Anterior cingulate cortex (tissue), 58 donors: ENCODE data around the gene P4HTM.

Experiments
- DNase-seq, 58 donors: peaks; one replicate each; lab custom pipeline; 2025; lab: John Stamatoyannopoulos, UW

P4HTM gene

GRCh38 chr3:49021813-49022687, 32.0 kb downstream of the P4HTM start, which contains the start of gene NDUFAF3:
Gene NDUFAF3, plus strand, starts transcription at chr3:49022121. Its CDS starts 24 bp downstream, at chr3:49022145.
- DNase-seq, result peak in 57 of 58 donors; percentile 36 to 95 (median 84)

- DNase-seq, result no peak
Measured at GRCh38 chr3:49022688-49023171, 32.7 kb downstream of the P4HTM start.

- no peak for DNase-seq
Measured at GRCh38 chr3:49023775-49024174, 33.7 kb downstream of the P4HTM start.

GRCh38 chr3:49024449-49024848, 34.4 kb downstream of the P4HTM start:
- DNase-seq, result no peak

GRCh38 chr3:49025005-49025792, 35.2 kb downstream of the P4HTM start:
- no peak for DNase-seq

GRCh38 chr3:49025793-49026520, 35.9 kb downstream of the P4HTM start:
- no peak for DNase-seq

GRCh38 chr3:49026536-49026935, 36.5 kb downstream of the P4HTM start:
- DNase-seq, result no peak

- no peak for DNase-seq
Measured at GRCh38 chr3:49027634-49028033, 37.6 kb downstream of the P4HTM start.

- no peak for DNase-seq
Measured at GRCh38 chr3:49028298-49028672, 38.2 kb downstream of the P4HTM start.

- peak; percentile 50 to 97 (median 91) for DNase-seq
Measured at GRCh38 chr3:49028673-49029562, 38.9 kb downstream of the P4HTM start, which contains the start of gene IMPDH2. Gene IMPDH2, minus strand, starts transcription at chr3:49029398. Its CDS starts 48 bp downstream, at chr3:49029350.

- DNase-seq, result no peak
Measured at GRCh38 chr3:49029563-49029884, 39.5 kb downstream of the P4HTM start.

GRCh38 chr3:49030321-49030720, 40.3 kb downstream of the P4HTM start:
- DNase-seq, result no peak

GRCh38 chr3:49032646-49033304, 42.7 kb downstream of the P4HTM start:
- no peak for DNase-seq

GRCh38 chr3:49034650-49035049, 44.6 kb downstream of the P4HTM start:
- DNase-seq, result no peak

GRCh38 chr3:49035281-49035680, 45.2 kb downstream of the P4HTM start:
- no peak for DNase-seq

GRCh38 chr3:49053543-49053942, 63.5 kb downstream of the P4HTM start:
- DNase-seq, result peak in 1 of 58 donors; percentile 2

- no peak for DNase-seq
Measured at GRCh38 chr3:49054344-49054862, 64.4 kb downstream of the P4HTM start.
